AG10803 (cell line): Measurements from ENCODE around the gene FGF1.
A peak's percentile ranks its signal among the peaks of the same experiment; 100 is the strongest.

Source experiments
- DNase-seq: peaks from one replicate; pipeline ENCODE4 v3.0.0; 2010; ENCODE audit warnings: low read depth
- H3K4me3 ChIP-seq: 2 replicates; pipeline ENCODE4 v1.5.1; 2011; ENCODE audit warnings: mild to moderate bottlenecking, low read length, control low read depth
- CTCF ChIP-seq: conservative IDR thresholded peaks from 2 replicates; pipeline ENCODE4 v1.5.1; 2011; ENCODE audit warnings: mild to moderate bottlenecking, low read length, control low read depth, inconsistent platforms

Gene FGF1

GRCh38 chr5:142569905-142570304 lies 116.0 kb downstream of the FGF1 start:
- no peak for TF ChIP-seq CTCF
- H3K4me3 ChIP-seq: no peak overlapping the region
- peak; percentile 17 for DNase-seq

GRCh38 chr5:142568996-142569335 lies 116.9 kb downstream of the FGF1 start:
- TF ChIP-seq CTCF: no peak
- no peak overlapping the region for H3K4me3 ChIP-seq
- DNase-seq: no peak

- TF ChIP-seq CTCF: no peak
- DNase-seq: no peak
- H3K4me3 ChIP-seq: no peak overlapping the region
Observed at GRCh38 chr5:142568283-142568995, 117.5 kb downstream of the FGF1 start.

- DNase-seq: no peak
- H3K4me3 ChIP-seq: no peak overlapping the region
- no peak for TF ChIP-seq CTCF
Observed at GRCh38 chr5:142561486-142562097, 124.3 kb downstream of the FGF1 start.

- H3K4me3 ChIP-seq: no peak overlapping the region
- TF ChIP-seq CTCF: no peak
- DNase-seq: no peak
Observed at GRCh38 chr5:142561029-142561428, 124.9 kb downstream of the FGF1 start.

GRCh38 chr5:142552107-142552506 lies 133.8 kb downstream of the FGF1 start:
- no peak for DNase-seq
- H3K4me3 ChIP-seq: no peak overlapping the region
- no peak for TF ChIP-seq CTCF
